Kidney epithelial cell (primary cell): ENCODE results near the gene FOXC2. TPM values are rescaled to one million over a fixed set of nuclear protein-coding genes. Genes with fewer than 3 reads are reported as not detected.

Source experiments
- DNase-seq: peaks from one replicate; pipeline ENCODE4 v3.0.0-alpha.2; 2010; ENCODE audit warnings: low read depth
- H3K27me3 ChIP-seq: 2 replicates; pipeline ENCODE4 v1.6.0; 2011; ENCODE audit warnings: low read length; ENCODE audit not compliant: control insufficient read depth, insufficient read depth
- H3K36me3 ChIP-seq: 2 replicates; pipeline ENCODE4 v1.5.1; 2011; ENCODE audit warnings: low read length; ENCODE audit not compliant: control insufficient read depth, insufficient read depth
- H3K4me3 ChIP-seq: 2 replicates; pipeline ENCODE4 v1.5.1; 2011; ENCODE audit warnings: low read depth, mild to moderate bottlenecking, control low read depth, low read length
- total RNA-seq: library from RNA; depleted of rRNA; stranded (reverse); fragments of >200 nt; gene quantifications from 2 replicates; pipeline ENCODE4 v1.2.3, GENCODE V29; 2015
- TF ChIP-seq, protein P1 (sequence below): IDR thresholded peaks from 2 replicates; pipeline ENCODE4 v1.5.1; 2011; ENCODE audit warnings: mild to moderate bottlenecking, moderate library complexity, low read length, control low read depth, inconsistent platforms; ENCODE audit not compliant: insufficient read depth, poor library complexity, severe bottlenecking

The FOXC2 gene
- total RNA-seq, 1 donor from 2014 or later: 12.2 TPM

GRCh38 chr16:86531191-86531545, 35.5 kb upstream of the FOXC2 start:
- H3K4me3 ChIP-seq: no peak overlapping the region
- DNase-seq: no peak
- TF ChIP-seq, protein P1, sequence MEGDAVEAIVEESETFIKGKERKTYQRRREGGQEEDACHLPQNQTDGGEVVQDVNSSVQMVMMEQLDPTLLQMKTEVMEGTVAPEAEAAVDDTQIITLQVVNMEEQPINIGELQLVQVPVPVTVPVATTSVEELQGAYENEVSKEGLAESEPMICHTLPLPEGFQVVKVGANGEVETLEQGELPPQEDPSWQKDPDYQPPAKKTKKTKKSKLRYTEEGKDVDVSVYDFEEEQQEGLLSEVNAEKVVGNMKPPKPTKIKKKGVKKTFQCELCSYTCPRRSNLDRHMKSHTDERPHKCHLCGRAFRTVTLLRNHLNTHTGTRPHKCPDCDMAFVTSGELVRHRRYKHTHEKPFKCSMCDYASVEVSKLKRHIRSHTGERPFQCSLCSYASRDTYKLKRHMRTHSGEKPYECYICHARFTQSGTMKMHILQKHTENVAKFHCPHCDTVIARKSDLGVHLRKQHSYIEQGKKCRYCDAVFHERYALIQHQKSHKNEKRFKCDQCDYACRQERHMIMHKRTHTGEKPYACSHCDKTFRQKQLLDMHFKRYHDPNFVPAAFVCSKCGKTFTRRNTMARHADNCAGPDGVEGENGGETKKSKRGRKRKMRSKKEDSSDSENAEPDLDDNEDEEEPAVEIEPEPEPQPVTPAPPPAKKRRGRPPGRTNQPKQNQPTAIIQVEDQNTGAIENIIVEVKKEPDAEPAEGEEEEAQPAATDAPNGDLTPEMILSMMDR: no peak
- H3K36me3 ChIP-seq: no peaks in the 10 kb centered on the region
- peaks cover 11% of the 10 kb centered on the region for H3K27me3 ChIP-seq

DNA sequence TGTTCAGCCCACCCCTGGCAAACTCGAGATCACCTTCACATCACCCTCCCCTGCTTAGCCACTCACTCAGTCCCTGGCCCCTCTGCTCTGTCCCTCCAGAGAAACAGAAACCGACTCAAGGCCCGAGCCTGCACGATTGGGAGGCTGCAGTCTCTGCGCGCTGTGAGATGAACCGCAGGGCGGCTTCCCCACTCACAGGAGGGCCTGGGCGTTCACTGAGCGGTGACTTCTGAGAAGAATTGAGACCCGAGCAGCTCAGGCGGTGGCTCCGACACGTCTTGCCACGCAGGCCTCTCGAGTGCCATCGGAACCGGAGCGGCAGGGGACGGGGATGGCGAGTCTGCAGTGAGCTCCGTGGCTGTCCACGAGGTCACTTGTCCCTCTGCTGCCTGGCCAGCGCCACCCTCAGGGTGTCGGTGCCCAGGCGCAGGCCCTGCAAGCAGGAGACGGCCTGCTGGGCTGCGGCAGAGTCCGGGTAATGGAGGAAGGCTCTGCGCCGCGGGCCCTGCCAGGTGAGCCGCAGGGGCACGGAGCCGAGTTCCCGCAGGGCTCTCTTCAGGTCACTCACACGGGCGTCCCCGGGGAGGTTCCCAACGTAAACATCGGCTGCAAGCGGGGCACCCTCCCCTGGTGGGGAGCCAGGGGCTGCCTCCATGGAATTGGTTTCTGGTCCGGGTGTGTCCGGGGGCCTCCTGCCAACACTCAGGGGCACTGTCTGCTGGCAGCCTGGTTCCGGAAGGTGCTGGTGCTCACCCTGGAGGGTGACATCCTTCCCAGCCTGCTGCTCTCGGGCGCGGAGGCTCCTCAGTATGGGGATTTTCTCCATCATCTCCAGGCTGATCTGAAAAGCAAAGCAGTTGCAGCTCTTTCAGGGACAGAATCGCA, 34.7 kb upstream of the FOXC2 start:
- TF ChIP-seq, protein P1: no peak
- H3K27me3 ChIP-seq: peaks cover 11% of the 10 kb centered on the region
- H3K36me3 ChIP-seq: no peaks in the 10 kb centered on the region
- H3K4me3 ChIP-seq: no peak overlapping the region
- no peak for DNase-seq

DNA sequence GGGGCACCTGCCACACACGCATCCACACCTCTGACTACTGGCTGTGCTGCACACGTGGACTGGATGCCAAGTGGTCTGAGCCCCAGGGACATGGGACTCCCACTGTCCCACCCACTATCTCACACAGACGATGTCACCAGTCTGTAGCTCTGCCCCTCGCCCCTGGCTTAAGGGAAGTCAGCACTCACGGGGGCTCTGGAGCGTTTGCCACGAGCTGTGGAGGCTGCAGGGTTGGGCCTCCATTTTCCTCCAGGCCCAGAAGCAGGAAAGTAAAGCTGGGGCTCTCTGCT, 34.2 kb upstream of the FOXC2 start:
- peaks cover 8% of the 10 kb centered on the region for H3K27me3 ChIP-seq
- H3K36me3 ChIP-seq: no peaks in the 10 kb centered on the region
- no peak for DNase-seq
- no peak overlapping the region for H3K4me3 ChIP-seq
- TF ChIP-seq, protein P1: no peak

DNA sequence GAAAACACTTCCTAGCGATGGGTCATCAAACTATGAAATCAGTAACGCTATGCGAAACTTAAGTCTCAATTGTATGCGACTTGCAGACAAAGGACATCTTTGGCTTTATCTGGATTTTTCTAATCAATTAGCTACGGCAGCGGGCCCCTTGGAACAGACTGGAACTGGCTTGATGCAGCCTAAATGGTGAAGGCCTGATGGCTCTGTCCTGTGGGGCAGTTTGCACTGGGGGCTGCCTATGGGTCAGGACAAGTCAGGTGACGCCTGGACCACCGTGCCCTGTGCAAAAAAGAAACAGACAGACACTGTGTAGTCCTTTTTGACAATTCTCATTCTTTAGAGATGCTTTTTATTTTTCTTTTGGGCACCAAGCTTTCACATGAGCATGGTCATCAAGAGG, 33.6 kb upstream of the FOXC2 start:
- H3K4me3 ChIP-seq: no peak overlapping the region
- H3K36me3 ChIP-seq: no peaks in the 10 kb centered on the region
- TF ChIP-seq, protein P1: no peak
- no peak for DNase-seq
- peaks cover 6% of the 10 kb centered on the region for H3K27me3 ChIP-seq

GRCh38 chr16:86533767-86534351, 32.8 kb upstream of the FOXC2 start:
- no peaks in the 10 kb centered on the region for H3K27me3 ChIP-seq
- no peak overlapping the region for H3K4me3 ChIP-seq
- no peaks in the 10 kb centered on the region for H3K36me3 ChIP-seq
- TF ChIP-seq, protein P1: no peak
- no peak for DNase-seq
